GM21526 (cell line): ENCODE results near the gene SMARCA2.

Source experiments
- ATAC-seq: cut with Tn5 transposase; IDR thresholded peaks from one replicate; pipeline ENCODE4 v1.9.1; 2021; ENCODE audit warnings: moderate library complexity; ENCODE audit not compliant: unreplicated experiment, low FRiP score

Gene SMARCA2

DNA sequence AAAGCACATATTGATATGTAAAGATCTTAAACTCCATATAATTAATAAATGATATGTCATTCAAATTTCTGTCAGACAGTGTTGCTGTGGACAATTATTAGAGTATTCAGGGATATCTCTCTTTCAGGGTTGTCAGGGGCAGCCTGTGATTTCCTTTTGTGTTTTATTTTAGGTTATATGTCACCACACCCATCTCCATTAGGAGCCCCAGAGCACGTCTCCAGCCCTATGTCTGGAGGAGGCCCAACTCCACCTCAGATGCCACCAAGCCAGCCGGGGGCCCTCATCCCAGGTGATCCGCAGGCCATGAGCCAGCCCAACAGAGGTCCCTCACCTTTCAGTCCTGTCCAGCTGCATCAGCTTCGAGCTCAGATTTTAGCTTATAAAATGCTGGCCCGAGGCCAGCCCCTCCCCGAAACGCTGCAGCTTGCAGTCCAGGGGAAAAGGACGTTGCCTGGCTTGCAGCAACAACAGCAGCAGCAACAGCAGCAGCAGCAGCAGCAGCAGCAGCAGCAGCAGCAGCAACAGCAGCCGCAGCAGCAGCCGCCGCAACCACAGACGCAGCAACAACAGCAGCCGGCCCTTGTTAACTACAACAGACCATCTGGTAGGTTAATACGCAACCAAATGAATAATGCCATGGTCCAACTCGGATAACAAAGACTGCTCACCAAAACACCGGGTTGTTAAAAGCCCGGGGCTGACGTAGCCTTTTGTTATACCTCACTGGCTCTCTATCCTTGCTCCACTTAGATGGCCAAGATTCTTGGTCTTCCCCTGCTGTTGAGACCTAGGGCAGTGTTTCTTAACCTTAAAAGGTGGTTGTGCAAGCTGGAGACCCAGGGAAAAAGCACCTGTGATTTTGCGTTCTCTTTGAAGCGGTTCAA lies 24.4 kb downstream of the SMARCA2 start:
- ATAC-seq, result no peak

GRCh38 chr9:2040828-2041227 lies 25.7 kb downstream of the SMARCA2 start:
- ATAC-seq, result no peak

GRCh38 chr9:2041736-2042135 lies 26.6 kb downstream of the SMARCA2 start:
- no peak for ATAC-seq

- ATAC-seq, result no peak
Observed at GRCh38 chr9:2043243-2043642, 28.1 kb downstream of the SMARCA2 start.

- ATAC-seq, result peak; percentile 65
Observed at GRCh38 chr9:2043881-2044462, 28.8 kb downstream of the SMARCA2 start.

DNA sequence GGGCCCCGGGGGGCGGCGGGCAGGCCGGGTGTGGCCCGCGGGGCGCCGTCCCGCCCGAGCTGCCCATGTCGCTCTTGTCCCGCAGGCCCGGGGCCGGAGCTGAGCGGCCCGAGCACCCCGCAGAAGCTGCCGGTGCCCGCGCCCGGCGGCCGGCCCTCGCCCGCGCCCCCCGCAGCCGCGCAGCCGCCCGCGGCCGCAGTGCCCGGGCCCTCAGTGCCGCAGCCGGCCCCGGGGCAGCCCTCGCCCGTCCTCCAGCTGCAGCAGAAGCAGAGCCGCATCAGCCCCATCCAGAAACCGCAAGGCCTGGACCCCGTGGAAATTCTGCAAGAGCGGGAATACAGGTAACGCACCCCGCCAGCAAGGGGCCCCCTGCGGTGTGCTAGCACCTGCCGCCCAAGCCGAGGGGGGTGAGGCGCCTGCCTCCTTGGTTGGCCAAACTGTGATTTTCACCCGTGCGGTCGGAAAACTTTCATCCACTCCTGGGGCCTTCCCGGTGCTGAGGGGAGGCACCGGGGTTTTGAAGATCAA lies 32.1 kb downstream of the SMARCA2 start:
- ATAC-seq, result no peak

DNA sequence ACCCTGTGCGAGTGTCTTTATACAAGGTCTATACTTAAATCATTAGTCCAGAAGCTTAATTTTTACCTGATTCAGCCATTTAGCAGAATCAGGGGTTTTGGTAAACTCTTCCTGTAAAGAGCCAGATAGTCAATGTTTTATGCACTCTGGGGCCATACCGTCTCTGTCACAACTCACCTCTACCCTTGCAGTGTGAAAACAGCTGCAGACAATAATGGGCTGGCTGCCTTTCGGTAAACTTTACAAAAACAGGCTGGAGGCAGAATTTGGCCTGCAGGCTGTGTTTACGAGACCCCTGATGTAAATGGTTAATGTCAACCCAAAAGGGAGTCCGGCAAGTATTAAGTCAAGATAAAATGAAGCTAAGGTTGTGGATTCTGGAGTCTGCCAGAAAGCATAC lies 32.8 kb downstream of the SMARCA2 start:
- ATAC-seq, result no peak

DNA sequence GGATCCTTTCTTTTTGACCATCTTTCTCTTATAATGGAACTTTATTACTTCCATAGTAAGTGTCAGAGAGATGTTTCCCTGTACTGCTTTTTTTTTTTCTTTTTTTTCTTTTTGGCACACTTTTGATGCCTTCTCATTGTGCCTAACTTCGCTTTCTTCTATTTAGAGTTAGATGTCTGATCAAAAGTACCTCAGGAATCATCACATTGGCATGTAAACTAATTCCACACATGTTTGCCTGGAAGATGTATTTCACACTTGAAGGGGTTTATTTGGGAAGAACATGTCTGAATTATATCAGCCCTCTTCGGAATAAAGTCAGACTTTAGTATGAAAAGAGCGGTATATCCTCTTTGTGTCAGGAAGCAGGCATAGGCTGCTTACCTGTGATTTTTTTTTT lies 35.1 kb downstream of the SMARCA2 start:
- no peak for ATAC-seq

DNA sequence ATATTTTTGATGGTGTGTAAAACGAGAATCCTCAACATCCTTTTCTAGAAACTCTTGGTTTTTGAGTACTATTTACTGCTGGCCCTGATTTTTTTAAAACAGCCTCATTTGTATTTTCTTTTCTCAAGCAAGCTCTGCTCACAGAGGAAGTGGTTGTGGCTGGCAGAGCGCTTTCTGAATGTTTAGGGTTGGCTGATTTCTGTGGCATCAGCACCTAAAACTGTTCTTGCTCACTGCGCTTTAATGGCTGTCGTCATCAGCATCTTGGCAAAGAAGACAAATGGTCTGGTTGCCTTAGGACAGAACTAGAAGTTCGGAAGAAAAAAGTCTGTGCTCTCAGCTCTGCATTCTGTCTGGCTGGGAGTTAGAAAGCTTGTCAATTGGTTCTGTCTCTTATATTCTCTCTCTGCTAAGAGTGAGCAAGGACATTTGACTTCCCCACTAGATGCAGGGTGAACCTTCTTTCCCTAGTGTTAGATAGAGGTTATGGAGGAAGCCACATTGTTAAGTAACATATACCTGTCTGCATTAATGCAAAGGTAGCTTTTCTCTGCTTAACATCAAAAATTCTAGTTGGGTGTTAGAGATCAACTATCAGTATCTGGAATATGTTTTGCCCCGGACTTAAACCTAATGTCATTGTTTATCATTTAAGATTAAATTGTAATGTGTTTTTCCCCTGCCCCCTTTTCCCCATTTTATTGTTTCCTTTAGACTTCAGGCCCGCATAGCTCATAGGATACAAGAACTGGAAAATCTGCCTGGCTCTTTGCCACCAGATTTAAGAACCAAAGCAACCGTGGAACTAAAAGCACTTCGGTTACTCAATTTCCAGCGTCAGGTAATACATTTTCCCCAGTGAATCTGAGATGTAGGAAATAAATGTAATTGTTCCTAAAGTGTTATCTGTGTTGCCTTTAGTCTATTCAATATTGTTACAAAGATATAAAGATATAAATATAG lies 39.0 kb downstream of the SMARCA2 start:
- ATAC-seq, result peak; percentile 95

DNA sequence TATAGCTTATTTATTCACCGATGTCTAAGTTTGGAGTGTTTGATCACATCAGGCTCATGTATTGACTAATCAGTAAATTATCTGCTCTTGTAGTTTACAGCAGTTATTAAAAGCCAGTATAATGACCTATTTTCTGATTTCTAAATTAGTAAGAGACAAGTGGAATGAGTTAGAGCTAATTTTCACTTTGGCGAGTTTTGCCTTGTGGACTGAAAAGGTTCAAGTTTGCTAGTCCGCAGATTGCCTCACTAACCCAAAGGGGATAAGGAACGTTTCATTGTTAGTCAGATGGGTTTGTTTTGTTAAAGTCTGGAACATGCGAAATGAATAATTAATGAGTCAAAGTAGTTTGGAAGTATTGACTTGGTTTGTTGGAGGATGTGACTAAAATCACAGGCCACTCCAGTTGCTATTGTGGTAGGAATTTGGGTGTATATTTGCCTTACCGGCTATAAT lies 40.1 kb downstream of the SMARCA2 start:
- no peak for ATAC-seq

- no peak for ATAC-seq
Observed at GRCh38 chr9:2059274-2059929, 44.3 kb downstream of the SMARCA2 start.

DNA sequence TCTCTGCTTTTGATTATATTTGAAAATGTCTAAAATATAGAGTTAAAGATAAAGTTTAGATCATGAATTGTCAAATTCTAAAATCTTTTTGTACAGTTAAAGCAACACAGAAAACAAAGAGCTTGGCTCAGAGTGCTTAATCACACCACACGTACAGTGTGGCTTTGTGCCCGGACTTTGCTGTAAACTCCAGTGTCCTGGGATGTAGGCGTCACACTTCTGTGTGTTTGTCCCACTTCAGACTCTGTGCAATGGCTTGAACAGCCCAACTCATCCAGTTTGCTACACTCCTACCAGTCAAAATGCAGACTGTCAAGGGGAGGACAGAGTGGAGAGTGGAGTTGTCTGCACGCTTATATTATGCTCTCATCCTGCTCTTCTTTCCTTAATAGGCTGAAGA lies 45.3 kb downstream of the SMARCA2 start:
- no peak for ATAC-seq

GRCh38 chr9:2065704-2066103 lies 50.6 kb downstream of the SMARCA2 start:
- no peak for ATAC-seq

DNA sequence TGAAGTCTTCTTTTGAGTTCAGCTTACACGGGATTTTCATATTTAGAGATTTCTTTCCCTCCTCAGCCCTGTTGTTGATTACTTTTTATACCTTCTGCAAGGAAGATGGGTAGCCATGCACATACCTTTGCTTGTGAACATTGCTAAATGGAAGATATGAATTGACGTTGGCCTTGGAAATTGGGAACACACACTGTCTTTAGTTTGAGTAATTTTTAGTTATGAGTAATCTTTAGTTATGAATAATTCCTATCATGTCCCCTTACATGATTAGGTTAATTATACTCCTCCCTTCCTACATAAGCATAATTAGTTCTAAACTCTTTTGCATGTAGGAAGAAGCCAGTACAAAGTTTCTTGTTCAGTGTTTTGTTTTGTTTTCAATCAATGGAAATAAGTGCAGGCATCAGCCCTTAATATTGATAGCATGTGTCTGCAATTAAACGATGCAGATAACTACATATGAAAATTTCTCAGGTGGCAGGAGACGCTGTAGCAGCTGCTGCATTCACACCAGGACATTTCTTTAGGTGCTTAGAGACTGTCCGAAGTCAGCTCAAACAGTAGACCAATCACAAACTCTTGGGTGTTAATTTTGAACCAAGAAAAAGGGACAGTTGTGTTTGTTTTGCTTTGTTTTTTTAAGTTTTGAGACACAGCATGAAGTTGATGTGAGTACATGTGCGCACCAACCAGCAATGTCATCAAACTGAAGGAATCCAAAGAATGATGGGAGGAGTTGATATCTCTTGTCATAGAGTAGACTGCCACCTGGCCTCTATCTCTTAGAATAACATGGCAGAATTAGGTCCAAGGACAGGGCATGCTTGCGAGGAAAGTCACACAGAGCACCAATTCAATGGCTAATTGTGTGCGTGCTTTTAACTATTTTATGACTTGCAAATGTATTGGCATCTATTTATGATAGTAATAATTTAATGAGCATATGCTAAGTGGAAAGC lies 51.4 kb downstream of the SMARCA2 start:
- no peak for ATAC-seq

- ATAC-seq, result peak; percentile 84
Observed at GRCh38 chr9:2072752-2073405, 57.7 kb downstream of the SMARCA2 start.

GRCh38 chr9:2082772-2083171 lies 67.6 kb downstream of the SMARCA2 start:
- ATAC-seq, result no peak

GRCh38 chr9:2083479-2083878 lies 68.3 kb downstream of the SMARCA2 start:
- ATAC-seq, result no peak

GRCh38 chr9:2085716-2086115 lies 70.6 kb downstream of the SMARCA2 start:
- ATAC-seq, result no peak
